Upper lobe of right lung (tissue), 1 donor: ENCODE data around the gene FGA. TPM values are rescaled to one million over a fixed set of nuclear protein-coding genes. Genes with fewer than 3 reads are reported as not detected.

ENCODE experiments used
- ATAC-seq: fragments of 200-7000 bp; cut with Tn5 transposase; one replicate; pipeline ENCODE4 v1.9.1; 2020; ENCODE audit warnings: mild to moderate bottlenecking, moderate library complexity
- DNase-seq: peaks from one replicate; pipeline ENCODE4 v3.0.0-alpha.2; 2020
- H3K27ac ChIP-seq: fragments of 200-600 bp; one replicate; pipeline ENCODE4 v1.8.0; 2022
- H3K27me3 ChIP-seq: fragments of 200-600 bp; one replicate; pipeline ENCODE4 v1.8.0; 2022; ENCODE audit warnings: mild to moderate bottlenecking
- H3K36me3 ChIP-seq: fragments of 200-600 bp; one replicate; pipeline ENCODE4 v1.8.0; 2022
- H3K4me1 ChIP-seq: fragments of 200-600 bp; one replicate; pipeline ENCODE4 v1.8.0; 2022
- H3K4me3 ChIP-seq: fragments of 200-600 bp; one replicate; pipeline ENCODE4 v1.8.0; 2022; ENCODE audit warnings: mild to moderate bottlenecking
- H3K9me3 ChIP-seq: fragments of 200-600 bp; one replicate; pipeline ENCODE4 v1.8.0; 2022
- CTCF ChIP-seq: fragments of 200-600 bp; IDR thresholded peaks from one replicate; pipeline ENCODE4 v1.8.0; 2022; ENCODE audit warnings: antibody characterized with exemption
- intact Hi-C: fragments of 100-400 bp; cut with DNase I; formaldehyde crosslinking; loops from one replicate; pipeline ENCODE4 v1.11.0; 2022
- total RNA-seq: library from RNA; stranded (reverse); fragmentation: NEBNext Ultra II Directional; extraction: Animal tissue kit (Norgen Biotek cat#: 25700); gene quantifications from one replicate; pipeline ENCODE4 v1.2.1, GENCODE V29; 2021
- donor health status: DM: no; HTN: yes; CAD: no; lungs with severe emphysema.

Gene FGA
- total RNA-seq, 1 donor from 2014 or later, result 39.5 TPM

GRCh38 chr4:154583677-154584076 is 6.9 kb downstream of the FGA start:
- Histone ChIP-seq H3K27me3 (peaks cover 3% of the 10 kb centered on the region), H3K27ac (no peak overlapping the region), H3K4me1 (no peaks in the 10 kb centered on the region), H3K4me3 (no peak overlapping the region), H3K36me3 (no peaks in the 10 kb centered on the region), H3K9me3 (no peaks in the 10 kb centered on the region)
- intact Hi-C loops, result no loop called here
- ATAC-seq (no peak), DNase-seq (no peak)
- TF ChIP-seq CTCF, result no peak

GRCh38 chr4:154583230-154583629 is 7.3 kb downstream of the FGA start:
- Histone ChIP-seq H3K4me1 (no peaks in the 10 kb centered on the region), H3K27me3 (peaks cover 3% of the 10 kb centered on the region), H3K4me3 (no peak overlapping the region), H3K27ac (no peak overlapping the region), H3K9me3 (no peaks in the 10 kb centered on the region), H3K36me3 (no peaks in the 10 kb centered on the region)
- ATAC-seq (no peak), DNase-seq (no peak)
- intact Hi-C loops, result no loop called here
- no peak for TF ChIP-seq CTCF

GRCh38 chr4:154582723-154583122 is 7.8 kb downstream of the FGA start:
- ATAC-seq, result no peak
- intact Hi-C loops, result no loop called here

GRCh38 chr4:154579927-154580326 is 10.6 kb downstream of the FGA start:
- Histone ChIP-seq H3K27me3 (peaks cover 9% of the 10 kb centered on the region), H3K36me3 (no peaks in the 10 kb centered on the region), H3K4me1 (no peaks in the 10 kb centered on the region), H3K27ac (no peak overlapping the region), H3K4me3 (no peak overlapping the region), H3K9me3 (no peaks in the 10 kb centered on the region)
- no peak for TF ChIP-seq CTCF
- ATAC-seq, result no peak
- intact Hi-C loops, result no loop called here
- DNase-seq, result no peak

More at GRCh38 chr4:154582723-154583122, 7.8 kb downstream of the FGA start:
- peaks cover 3% of the 10 kb centered on the region for H3K27me3 ChIP-seq
- no peak overlapping the region for H3K27ac ChIP-seq
- no peaks in the 10 kb centered on the region for H3K4me1 ChIP-seq
- no peaks in the 10 kb centered on the region for H3K9me3 ChIP-seq
- no peak for TF ChIP-seq CTCF
- H3K4me3 ChIP-seq, result no peak overlapping the region
- DNase-seq, result no peak
- no peaks in the 10 kb centered on the region for H3K36me3 ChIP-seq

GRCh38 chr4:154578919-154579318 is 11.6 kb downstream of the FGA start:
- H3K9me3 ChIP-seq, result no peaks in the 10 kb centered on the region
- H3K27ac ChIP-seq, result no peak overlapping the region
- H3K4me3 ChIP-seq, result no peak overlapping the region
- no peak for TF ChIP-seq CTCF
- no peaks in the 10 kb centered on the region for H3K4me1 ChIP-seq
- DNase-seq, result no peak
- intact Hi-C loops, result no loop called here
- no peak for ATAC-seq
- H3K27me3 ChIP-seq, result peaks cover 9% of the 10 kb centered on the region
- H3K36me3 ChIP-seq, result no peaks in the 10 kb centered on the region

- H3K9me3 ChIP-seq, result no peaks in the 10 kb centered on the region
- H3K27me3 ChIP-seq, result peaks cover 9% of the 10 kb centered on the region
- no peak for ATAC-seq
- intact Hi-C loops, result no loop called here
- no peak overlapping the region for H3K27ac ChIP-seq
- DNase-seq, result no peak
- no peaks in the 10 kb centered on the region for H3K4me1 ChIP-seq
- no peak overlapping the region for H3K4me3 ChIP-seq
- no peaks in the 10 kb centered on the region for H3K36me3 ChIP-seq
- TF ChIP-seq CTCF, result no peak
These were observed 13.2 kb downstream of the FGA start for GRCh38 chr4:154577324-154577723.
